Fibroblast of skin of back (primary cell): ENCODE measurements around the gene WAC.
"Not testable (repeated sequence)": the region's sequence is repeated elsewhere in the genome, so short reads cannot be mapped to it uniquely, and the experiment has no call there.

Experiments
- DNase-seq: peaks from one replicate; pipeline ENCODE4 v3.0.0-alpha.2; 2013

The WAC gene

DNA sequence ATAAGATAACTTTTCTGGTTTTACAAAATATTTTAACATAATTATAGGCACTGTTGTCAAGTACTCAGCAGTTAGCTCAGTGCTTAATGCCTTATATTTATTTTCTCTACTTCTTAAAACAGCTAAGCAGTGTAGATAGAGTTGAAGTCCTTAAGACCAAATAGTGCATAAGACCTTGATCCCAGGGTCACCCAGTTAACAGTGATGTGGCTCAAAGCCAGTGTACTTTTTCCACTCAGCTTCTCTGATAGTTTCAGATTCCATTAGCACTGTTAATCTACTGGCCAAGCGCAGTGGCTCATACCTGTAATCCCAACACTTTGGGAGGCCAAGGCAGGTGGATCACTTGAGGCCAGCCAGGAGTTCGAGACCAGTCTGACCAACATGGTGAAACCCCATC lies 83.6 kb downstream of the WAC start:
- DNase-seq = no peak

DNA sequence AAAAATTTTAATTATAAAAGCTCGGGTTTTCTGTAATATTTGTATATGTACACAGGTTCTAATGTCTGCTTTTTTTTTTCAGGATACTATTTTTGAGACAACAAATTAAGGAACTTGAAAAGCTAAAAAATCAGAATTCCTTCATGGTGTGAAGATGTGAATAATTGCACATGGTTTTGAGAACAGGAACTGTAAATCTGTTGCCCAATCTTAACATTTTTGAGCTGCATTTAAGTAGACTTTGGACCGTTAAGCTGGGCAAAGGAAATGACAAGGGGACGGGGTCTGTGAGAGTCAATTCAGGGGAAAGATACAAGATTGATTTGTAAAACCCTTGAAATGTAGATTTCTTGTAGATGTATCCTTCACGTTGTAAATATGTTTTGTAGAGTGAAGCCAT lies 86.5 kb downstream of the WAC start:
- no peak for DNase-seq

DNA sequence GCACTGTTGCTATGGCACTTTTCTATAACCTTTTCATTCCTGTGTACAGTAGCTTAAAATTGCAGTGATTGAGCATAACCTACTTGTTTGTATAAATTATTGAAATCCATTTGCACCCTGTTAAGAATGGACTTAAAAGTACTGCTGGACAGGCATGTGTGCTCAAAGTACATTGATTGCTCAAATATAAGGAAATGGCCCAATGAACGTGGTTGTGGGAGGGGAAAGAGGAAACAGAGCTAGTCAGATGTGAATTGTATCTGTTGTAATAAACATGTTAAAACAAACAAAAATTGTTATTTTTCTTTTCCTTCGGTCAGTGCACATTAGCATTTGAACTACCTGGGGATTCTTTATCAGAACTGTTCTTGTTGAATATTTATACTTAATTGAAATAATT lies 87.3 kb downstream of the WAC start:
- no peak for DNase-seq

- no peak for DNase-seq
Observed at GRCh38 chr10:28623483-28623882, 90.6 kb downstream of the WAC start.

GRCh38 chr10:28624351-28624750 lies 91.4 kb downstream of the WAC start:
- DNase-seq = no peak

GRCh38 chr10:28627102-28627501 lies 94.2 kb downstream of the WAC start:
- peak; percentile 55 for DNase-seq

- DNase-seq = peak; percentile 72
Observed at GRCh38 chr10:28628184-28628893, 95.4 kb downstream of the WAC start.

DNA sequence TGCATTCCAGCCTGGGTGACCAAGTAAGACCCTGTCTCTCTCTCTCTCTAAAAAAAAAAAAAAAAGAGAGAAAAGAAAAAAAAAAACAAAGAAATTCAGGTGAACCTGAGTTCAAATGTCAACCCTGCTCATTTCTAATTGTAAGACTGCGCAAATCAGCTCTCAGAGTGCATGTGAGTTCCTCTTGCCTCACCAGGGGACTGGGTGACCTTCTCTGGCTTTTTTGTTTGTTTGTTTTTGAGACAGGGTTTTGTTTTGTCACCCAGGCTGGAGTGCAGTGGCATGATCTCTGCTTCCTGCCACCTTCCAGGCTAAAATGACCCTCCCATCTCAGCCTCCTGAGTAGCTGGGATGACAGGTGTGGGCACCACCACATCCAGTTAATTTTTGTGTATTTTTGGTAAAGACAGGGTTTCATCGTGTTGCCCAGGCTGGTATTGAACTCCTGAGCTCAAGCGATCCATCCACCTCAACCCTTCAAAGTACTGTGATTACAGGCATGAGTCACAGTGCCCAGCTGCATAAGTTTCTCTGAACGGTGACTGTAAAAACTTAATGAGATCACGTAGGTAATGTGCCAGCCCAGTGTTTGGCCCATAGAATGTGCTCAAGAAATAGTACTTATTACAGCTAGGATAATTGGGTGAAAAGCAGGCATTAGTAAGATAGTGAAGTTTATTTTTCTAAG lies 99.1 kb downstream of the WAC start:
- no peak for DNase-seq

GRCh38 chr10:28632584-28632945 lies 99.6 kb downstream of the WAC start:
- DNase-seq = no peak

- no peak for DNase-seq
Observed at GRCh38 chr10:28633750-28634149, 100.8 kb downstream of the WAC start.

GRCh38 chr10:28637346-28637745 lies 104.4 kb downstream of the WAC start:
- DNase-seq = no peak

GRCh38 chr10:28638392-28638791 lies 105.5 kb downstream of the WAC start:
- DNase-seq = no peak

- no peak for DNase-seq
Observed at GRCh38 chr10:28640551-28640950, 107.6 kb downstream of the WAC start.

- no peak for DNase-seq
Observed at GRCh38 chr10:28644647-28645046, 111.7 kb downstream of the WAC start.

DNA sequence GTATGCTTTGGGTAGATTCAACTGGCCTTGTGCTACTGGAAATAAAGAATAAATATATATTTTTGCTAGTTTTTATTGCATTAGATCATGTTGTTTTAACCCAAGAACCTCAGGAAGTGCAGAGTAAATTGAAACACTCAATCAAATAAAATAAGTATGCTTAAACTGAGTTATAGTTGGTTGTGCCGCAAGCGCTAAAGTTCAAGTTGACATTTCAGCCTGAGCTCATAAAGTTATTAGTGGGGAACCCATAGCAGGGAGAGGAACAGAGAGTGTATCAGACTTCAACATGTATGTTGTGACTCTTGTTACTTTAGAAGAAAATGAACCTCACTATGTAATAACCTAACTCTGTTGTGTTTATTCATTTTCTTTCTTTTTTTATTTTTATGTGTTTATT lies 119.2 kb downstream of the WAC start:
- DNase-seq = no peak

GRCh38 chr10:28652703-28653102 lies 119.8 kb downstream of the WAC start:
- DNase-seq = no peak

DNA sequence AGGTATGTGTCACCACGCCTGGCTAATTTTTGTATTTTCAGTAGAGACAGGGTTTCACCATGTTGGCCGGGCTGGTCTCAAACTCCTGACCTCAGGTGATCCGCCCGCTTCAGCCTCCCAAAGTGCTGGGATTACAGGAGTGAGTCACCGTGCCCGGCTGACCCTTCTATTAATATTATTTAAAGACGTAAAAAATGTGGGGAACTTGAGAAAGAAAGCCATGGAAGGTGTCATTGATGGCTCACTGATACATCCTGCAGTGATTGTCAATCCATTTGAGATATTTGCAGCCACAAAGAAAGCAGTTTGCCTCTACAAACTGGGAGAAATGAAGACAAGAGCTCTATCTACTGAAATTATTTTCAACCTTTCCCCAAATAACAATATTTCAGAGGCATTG lies 125.9 kb downstream of the WAC start:
- not testable (repeated sequence) for DNase-seq

- DNase-seq = peak; percentile 90
Observed at GRCh38 chr10:28661035-28661434, 128.1 kb downstream of the WAC start.

DNA sequence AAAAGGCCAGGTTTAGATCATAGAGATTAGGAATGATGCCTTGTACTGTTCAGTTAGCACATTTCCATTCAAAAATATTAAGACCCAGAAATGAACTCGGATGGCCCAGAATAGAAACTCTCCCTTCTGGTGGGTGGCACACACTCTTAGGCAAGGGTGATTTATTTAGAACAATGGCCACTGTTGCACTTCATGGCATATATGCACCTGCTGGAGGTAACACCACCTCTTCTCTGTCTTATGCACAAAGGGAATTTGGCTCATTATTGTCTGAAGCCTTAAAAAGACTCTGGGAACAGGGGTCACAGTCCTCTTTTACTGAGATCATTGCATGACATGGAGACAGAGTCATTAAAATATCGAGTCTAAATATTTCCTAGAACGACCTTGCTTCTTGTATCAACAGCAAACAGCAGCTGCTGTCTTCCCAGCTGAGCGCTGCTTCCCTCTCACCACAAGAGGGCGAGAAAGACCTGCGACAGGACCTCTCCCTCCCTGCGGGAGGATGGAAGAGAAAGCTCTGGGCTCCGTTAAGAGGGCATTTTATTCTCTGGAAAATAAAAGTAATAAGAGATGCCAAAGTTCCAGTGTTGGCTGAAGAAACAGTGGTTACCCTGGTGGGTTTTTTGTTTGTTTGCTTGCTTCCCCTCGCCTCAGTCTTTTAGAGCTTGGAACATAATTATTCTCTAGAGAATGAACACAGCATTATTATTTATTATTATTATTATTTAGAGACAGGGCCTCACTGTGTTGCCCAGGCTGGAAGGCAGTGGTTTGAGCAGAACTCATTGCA lies 130.9 kb downstream of the WAC start:
- DNase-seq = peak; percentile 83

GRCh38 chr10:28664369-28664740 lies 131.4 kb downstream of the WAC start:
- DNase-seq = peak; percentile 60

DNA sequence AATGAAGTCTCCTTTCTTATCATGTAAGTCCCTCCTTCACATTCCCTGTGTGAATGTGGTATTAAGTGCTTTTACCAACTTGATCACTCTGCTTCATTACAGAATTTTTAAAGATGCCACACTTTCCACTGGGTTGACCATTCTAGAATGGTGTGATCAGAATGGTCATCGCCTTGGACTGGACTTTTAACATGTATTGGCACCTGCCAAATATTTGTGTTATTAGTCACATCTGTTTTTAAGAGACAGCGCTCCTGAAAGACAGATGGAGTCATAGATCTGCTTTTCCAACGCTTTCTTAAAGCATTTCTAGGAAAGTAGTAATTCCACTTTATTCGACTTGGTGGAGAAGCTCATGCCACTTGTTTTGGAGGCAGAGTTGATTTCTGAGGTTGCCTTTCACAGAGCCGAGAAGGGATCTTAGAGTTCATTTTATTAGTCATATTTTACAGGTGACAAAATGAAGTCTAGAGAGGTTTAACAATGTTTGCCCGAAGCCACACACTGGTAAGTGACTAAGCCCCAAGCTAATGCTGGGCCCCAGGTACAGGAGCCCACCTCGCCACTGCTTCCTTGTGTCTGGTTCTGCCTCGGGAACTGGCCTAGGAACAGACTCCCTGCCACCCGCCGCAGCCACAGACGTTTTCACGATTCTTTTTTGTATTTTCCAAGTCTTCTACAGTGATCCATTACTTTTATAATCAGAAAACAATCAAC lies 134.0 kb downstream of the WAC start:
- no peak for DNase-seq

DNA sequence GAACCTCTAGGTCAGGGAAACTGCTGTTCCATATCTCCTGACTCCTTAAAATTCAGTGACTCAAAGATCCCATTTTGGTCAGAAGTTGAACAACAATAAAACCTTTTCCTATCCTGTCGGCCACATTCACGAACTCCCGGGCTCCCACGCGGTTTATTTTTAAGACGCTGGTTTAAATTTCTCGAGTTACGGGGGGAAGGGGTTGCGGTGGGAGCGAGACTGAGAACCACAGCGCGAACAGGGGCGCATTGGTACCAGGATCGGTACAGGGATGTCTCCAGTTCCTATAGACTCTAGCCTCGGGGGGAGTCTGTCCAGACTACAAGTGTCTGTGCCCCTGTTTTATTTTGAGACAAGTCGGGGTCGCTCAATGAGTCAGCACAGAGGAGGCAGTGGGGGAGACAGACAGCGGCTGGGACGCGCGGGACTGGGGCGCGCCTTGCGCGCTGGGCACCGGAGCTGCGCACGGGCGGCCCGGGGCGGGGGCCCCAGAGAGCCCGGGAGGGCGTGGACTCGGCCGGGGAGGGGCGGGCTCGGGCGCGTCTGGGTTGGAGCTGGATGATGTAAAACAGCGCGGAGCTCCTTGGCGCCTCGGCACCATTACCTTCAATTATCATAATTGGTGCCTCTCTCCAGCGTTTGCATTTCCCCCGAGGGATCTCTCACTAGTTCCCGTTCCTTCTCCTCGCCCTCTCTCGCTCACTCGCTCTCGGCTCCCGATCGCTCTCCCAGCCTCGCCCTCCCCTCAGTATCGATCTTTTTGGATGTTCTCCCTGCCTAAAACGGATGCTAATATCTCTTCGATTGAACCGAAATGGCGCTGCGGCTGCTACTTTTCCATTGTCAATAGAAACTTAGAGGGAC lies 135.7 kb downstream of the WAC start:
- DNase-seq = peak; percentile 30
